CD4-positive, alpha-beta T cell treated with Interferon alpha-2 for 1 hour (primary cell): ENCODE measurements around the gene SLC25A47.
A peak's percentile ranks its signal among the peaks of the same experiment; 100 is the strongest.
"Not testable (repeated sequence)": the region's sequence is repeated elsewhere in the genome, so short reads cannot be mapped to it uniquely, and the experiment has no call there.

Experiments used
- DNase-seq, 2 donors: peaks; one replicate each; pipeline ENCODE4 v3.0.0-alpha.2; 2020 to 2022

Gene SLC25A47

GRCh38 chr14:100328495-100329163, 5.5 kb downstream of the SLC25A47 start:
- DNase-seq, result no peak

GRCh38 chr14:100329233-100330006, 6.3 kb downstream of the SLC25A47 start:
- no peak for DNase-seq

GRCh38 chr14:100330007-100330344, 6.8 kb downstream of the SLC25A47 start:
- DNase-seq, result no peak

GRCh38 chr14:100330388-100330931, 7.3 kb downstream of the SLC25A47 start:
- no peak for DNase-seq

DNA sequence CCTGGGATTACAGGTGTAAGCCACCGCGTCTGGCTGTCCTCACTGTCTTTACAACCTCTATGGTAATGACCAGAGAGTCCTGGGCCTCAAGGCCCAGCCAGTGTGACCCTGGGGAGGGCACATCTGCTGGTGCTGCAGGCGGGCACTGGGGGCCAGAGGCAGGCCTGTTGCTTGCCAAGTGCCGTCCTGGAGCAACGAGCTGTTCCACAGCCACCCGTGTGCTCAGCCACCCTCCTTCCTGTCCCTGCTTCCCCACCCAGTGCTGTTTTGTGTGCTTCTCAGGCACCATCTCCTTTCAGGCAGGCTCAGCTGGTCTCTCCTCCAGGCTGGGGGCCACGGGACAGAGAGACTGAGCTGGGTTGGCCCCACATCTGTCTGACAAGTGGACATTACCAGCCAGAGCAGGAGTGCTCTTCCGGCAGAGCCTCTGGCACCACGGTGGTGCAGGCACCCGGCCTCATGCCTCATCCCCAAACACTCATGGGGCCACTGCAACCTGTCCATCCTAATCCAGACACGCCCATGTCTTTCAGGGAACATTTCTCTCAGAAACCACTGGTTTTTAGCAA, 9.0 kb downstream of the SLC25A47 start:
- DNase-seq, result no peak

DNA sequence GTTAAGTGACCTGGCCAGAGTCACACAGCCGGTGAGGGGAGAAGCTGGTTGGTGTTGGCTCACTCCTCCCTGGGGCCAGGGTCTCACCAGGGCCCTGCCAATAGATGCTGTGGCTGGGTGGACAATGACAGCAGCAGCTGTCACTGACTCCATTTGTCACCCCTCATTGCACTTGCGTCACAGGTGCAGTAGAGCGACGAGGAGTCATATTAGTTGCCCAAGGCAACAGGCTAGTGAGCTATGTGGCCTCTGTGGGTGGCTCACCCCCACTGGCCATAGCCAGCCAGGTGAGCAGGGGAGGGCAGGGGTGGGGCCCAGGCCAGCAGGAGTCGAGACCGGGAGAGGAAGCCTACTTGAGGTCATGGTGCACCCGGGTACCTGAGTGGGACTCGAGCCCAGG, 9.7 kb downstream of the SLC25A47 start:
- DNase-seq, result no peak

GRCh38 chr14:100333311-100333710, 10.2 kb downstream of the SLC25A47 start:
- DNase-seq, result no peak

DNA sequence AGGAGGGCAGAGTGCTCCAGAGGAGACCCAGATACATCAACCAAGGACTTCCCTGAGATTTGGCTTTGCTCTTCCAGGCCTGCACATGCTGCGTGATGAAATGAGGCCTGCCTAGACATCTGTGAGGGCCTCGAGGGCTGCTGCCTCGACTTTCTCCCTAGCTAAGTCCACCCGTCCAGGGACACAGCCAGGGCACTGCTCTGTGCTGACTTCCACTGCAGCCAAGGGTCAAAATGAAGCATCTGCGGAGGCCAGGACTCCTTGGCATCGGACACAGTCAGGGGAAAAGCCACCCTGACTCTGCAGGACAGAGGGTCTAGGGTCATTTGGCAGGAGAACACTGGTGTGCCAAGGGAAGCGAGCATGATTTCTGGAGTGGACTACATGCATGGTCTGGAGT, 10.7 kb downstream of the SLC25A47 start:
- DNase-seq, result no peak

DNA sequence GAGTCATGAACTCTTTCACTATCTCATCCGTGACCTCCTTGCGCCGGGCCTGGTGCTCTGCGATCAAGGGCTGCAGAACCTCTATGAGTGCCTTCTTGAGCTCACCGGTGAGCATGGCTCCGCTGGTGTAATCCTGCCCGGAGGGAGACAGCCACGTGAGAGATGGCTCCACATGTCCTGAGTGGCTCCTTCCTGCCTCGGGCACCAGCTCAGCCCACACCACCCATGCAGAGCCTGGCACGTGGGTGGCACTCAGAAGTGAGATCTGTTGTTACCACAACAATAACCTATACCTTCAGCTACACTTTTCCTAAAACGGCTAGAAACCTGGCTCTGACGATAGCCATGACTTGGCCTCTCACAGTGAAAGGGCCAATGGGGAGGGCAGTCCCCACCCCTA, 11.8 kb downstream of the SLC25A47 start:
- no peak for DNase-seq

DNA sequence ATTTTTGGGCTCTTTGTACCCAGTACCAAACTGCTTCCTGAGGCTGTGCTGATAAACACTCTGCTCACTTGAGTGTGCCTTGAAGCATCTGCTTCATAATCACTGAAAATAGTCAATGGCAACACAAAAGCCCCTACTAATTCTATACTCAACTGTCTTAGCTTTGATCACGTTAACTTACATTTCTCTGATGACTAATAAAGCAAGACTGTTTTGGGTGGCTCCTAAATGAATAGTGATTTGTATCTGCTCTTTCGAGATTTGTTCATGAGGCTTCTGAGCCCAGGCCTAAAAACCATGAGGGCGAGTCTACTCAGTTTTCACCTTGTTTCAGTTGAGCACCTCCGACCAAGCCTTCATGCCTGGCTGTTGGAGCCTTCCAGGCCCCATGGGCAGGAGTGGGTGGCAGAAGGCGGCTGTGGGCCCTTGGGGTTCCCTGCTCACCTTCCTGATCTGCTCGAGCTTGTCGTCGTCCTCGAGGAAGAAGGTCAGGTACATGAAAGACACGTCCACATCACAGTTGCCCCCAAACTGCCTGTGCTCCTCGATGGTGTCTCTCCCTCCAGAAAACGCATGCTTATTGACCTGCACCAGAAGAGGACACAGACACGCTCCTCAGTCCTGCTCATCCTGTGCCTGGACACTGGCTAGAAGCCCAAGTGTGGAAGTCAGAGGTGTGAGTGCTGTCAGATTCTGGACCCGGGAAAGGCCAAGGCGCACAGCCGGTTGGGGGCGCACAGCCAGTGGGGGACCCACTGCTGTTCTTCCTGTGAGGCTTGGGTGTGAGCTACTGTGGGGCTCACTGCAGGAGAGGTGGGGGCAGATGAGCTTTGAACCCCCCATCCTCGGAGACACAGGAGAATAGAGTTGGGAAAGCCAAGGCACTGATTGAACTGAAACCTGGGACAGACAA, 13.7 kb downstream of the SLC25A47 start:
- DNase-seq, result no peak

DNA sequence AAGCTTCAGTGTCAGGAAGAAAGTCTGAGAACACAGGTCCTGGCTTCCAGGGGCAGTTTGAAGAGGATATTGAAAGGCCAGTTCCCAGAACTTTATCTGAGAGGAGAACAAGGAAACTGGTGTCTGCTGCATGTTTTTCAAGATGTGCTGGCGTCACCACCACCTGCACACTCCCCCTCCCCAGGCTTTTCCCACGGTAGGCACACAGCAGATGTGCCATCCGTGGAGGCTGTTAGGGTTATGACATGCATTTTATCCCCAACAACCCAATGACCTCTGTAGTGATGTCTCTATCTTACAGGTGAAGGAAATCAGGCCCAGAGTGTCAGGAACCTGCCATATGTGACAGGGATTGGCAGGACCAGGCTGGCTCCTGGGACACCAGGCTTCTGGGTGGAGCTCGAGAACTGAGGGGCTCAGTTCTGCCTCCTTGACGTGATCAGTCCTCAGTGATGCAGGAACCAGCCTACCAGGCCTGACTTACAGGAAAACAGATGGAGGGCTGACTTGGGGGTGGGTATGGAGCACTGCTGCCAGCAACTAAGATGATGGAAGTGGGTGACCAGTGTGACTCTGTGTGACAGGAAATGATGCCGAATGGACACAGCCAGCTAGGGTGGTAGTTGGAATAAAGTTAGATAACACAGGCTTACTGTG, 16.8 kb downstream of the SLC25A47 start:
- no peak for DNase-seq

- DNase-seq, result no peak
These were observed 17.3 kb downstream of the SLC25A47 start for GRCh38 chr14:100340423-100340813.

- peak; percentile 23 to 74 for DNase-seq
These were observed 18.3 kb downstream of the SLC25A47 start for GRCh38 chr14:100341301-100342031.

DNA sequence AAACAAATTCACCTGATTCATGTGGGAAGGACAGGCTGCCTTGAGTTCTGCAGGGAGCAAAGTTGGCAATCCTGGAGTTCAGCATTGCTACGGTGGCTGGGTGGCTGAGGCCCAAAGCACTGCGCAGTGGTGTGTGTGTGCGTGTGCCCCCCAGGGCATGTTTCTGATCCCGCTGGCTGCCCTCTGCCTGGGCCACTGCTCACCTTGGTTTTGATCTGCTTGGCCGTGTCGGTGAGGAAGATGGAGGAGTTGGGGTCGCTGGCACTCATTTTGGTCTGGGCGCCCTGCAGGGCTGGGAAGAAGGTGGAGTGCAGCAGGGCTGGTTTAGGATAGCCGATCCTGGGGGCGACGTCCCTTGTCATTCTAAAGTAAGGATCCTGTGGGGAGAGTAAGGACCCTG, 19.1 kb downstream of the SLC25A47 start:
- no peak for DNase-seq

DNA sequence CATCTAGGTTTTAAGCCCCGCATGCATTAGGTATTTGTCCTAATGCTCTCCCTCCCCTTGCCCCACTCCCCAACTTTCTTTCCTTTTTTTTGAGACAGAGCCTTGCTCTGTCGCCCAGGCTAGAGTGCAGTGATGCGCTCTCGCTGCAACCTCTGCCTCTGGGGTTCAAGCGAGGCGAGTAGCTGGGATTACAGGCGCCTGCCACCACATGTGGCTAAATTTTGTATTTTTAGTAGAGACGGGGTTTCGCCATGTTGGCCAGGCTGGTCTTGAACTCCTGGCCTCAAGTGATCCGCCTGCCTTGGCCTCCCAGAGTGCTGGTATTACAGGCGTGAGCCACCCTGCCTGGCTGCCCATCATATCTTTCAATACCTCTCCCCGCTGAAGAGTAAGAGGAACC, 19.7 kb downstream of the SLC25A47 start:
- DNase-seq, result not testable (repeated sequence)

GRCh38 chr14:100344657-100345056, 21.5 kb downstream of the SLC25A47 start:
- DNase-seq, result not testable (repeated sequence)

- DNase-seq, result no peak
These were observed 22.6 kb downstream of the SLC25A47 start for GRCh38 chr14:100345711-100346110.

DNA sequence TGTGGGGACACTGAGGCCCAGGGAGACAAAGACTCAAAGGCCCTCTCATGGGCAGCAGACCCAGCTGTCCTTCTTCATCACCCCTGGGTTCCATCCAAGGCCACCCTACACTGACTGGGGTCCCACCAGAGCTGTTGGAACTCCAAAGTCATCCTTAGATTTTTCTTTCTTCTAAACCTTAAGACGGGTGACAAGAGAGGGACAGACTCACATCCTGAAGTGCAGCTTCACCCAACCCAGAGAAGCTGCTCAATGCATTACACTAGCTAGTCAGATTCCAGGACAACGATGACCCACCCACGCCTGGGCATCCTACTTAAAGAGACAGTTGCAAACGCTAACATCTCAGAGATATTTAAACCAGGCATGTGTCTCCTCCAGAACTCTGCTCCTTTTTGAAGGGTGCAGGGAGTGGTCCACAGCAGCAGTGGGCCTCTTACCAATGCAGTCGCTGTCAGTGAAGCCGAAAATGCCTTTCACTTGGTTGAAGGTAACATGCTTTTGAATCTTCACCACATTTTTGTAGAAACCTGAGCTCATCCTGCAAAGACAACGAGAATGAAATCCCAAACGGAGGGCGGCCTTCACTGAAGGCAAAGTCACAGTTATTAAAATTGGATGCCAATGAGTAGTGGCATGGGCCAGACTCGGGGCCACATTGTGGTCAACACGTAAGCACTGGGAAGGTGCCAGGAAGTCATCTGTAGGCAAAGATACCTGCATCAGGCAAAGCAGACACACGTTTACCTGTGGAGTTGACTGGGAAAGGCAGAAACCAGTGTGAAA, 23.4 kb downstream of the SLC25A47 start:
- no peak for DNase-seq

DNA sequence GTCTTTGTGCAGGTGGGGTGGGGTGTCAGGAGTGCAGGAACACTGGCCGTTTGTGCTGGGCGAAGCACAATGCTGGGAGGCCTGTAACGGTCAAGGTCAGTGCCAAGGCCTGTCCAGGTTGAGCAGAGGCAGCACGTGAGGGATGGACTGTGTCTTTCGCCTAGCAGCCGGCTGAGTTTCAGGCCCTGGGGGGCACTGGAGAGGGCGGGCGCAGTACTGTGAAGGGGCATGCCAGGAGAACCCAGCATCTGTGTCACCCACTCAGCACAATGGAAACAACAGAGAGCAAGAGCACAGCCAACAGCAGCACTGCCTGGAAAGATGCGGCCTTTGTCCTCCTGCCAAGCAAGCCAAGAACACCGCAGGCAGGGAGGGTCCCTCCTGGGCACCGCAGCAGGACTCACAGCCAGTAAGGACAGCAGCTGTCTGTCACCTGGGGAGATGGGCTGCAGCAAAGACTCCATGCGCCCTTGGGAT, 25.2 kb downstream of the SLC25A47 start:
- DNase-seq, result no peak
